DND-41 (cell line): ENCODE measurements around the gene CACNA1D.

Source experiments
- ATAC-seq: fragments of 200-7000 bp; cut with Tn5 transposase; 3 replicates; pipeline ENCODE4 v1.9.1; 2021; ENCODE audit warnings: low read depth; ENCODE audit not compliant: insufficient read depth
- DNase-seq: peaks from one replicate; pipeline ENCODE4 v3.0.0-alpha.2; 2020
- H2AFZ ChIP-seq: 2 replicates; pipeline ENCODE4 v1.6.0; 2012; ENCODE audit warnings: low read depth, low read length
- H3K27ac ChIP-seq: 2 replicates; pipeline ENCODE4 v1.5.1; 2012; ENCODE audit warnings: low read length, inconsistent platforms
- H3K27me3 ChIP-seq: fragments of 200-600 bp; sonication (generic); 2 replicates; pipeline ENCODE4 v1.6.0; 2012; ENCODE audit warnings: low read length, mild to moderate bottlenecking, inconsistent platforms; ENCODE audit not compliant: insufficient read depth, poor library complexity
- H3K36me3 ChIP-seq: 2 replicates; pipeline ENCODE4 v1.5.1; 2012; ENCODE audit warnings: low read length, inconsistent platforms; ENCODE audit not compliant: insufficient read depth
- H3K4me1 ChIP-seq: 2 replicates; pipeline ENCODE4 v1.5.1; 2012; ENCODE audit warnings: mild to moderate bottlenecking, low read length; ENCODE audit not compliant: insufficient read depth
- H3K4me2 ChIP-seq: 2 replicates; pipeline ENCODE4 v1.6.0; 2012; ENCODE audit warnings: mild to moderate bottlenecking, moderate library complexity, low read length, inconsistent platforms; ENCODE audit not compliant: insufficient read depth
- H3K4me3 ChIP-seq, 2 experiments: fragments of 200-600 bp in 1 of 2; shearing (Covaris generic) in 1 of 2; 2 replicates each; pipeline ENCODE4 v1.5.1; 2012 to 2016; ENCODE audit warnings: inconsistent platforms in 2 of 2, low read length in 2 of 2, mild to moderate bottlenecking in 2 of 2, low read depth in 1 of 2, moderate library complexity in 1 of 2
- H3K79me2 ChIP-seq: 2 replicates; pipeline ENCODE4 v1.6.0; 2012; ENCODE audit warnings: low read length, inconsistent platforms; ENCODE audit not compliant: insufficient read depth
- H3K9ac ChIP-seq: 2 replicates; pipeline ENCODE4 v1.6.0; 2012; ENCODE audit warnings: low read depth, mild to moderate bottlenecking, inconsistent platforms, low read length, moderate library complexity
- H3K9me3 ChIP-seq: 2 replicates; pipeline ENCODE4 v1.5.1; 2012; ENCODE audit warnings: low read length, moderate library complexity, mild to moderate bottlenecking, inconsistent platforms; ENCODE audit not compliant: insufficient read depth, severe bottlenecking
- H4K20me1 ChIP-seq: 2 replicates; pipeline ENCODE4 v1.6.0; 2012; ENCODE audit warnings: low read length; ENCODE audit not compliant: insufficient read depth
- CTCF ChIP-seq: IDR thresholded peaks from 2 replicates; pipeline ENCODE4 v1.5.1; 2012; ENCODE audit warnings: borderline replicate concordance, low read length, moderate library complexity, mild to moderate bottlenecking; ENCODE audit not compliant: poor library complexity, severe bottlenecking; ENCODE audit errors: extremely low read depth
- EZH2 ChIP-seq: IDR thresholded peaks from 3 replicates; pipeline ENCODE4 v1.6.1; 2012; ENCODE audit warnings: borderline replicate concordance, low read depth, mild to moderate bottlenecking, moderate library complexity, low read length, inconsistent platforms; ENCODE audit not compliant: severe bottlenecking

Gene CACNA1D

GRCh38 chr3:53624061-53624857 is 129.8 kb downstream of the CACNA1D start:
- Histone ChIP-seq H3K9me3 (no peaks in the 10 kb centered on the region), H3K4me2 (no peak overlapping the region), H3K27me3 (peaks cover 10% of the 10 kb centered on the region), H3K79me2 (no peaks in the 10 kb centered on the region), H3K9ac (no peak overlapping the region), H4K20me1 (no peaks in the 10 kb centered on the region), H3K36me3 (no peaks in the 10 kb centered on the region), H3K4me3 (no peak overlapping the region), H3K4me1 (no peaks in the 10 kb centered on the region), H2AFZ (no peak overlapping the region), H3K27ac (no peak overlapping the region)
- no peak for ATAC-seq
- no peak for DNase-seq
- no peak for TF ChIP-seq CTCF
- no peak for TF ChIP-seq EZH2

- ATAC-seq (no peak), DNase-seq (no peak)
- Histone ChIP-seq H3K27me3 (peaks cover 4% of the 10 kb centered on the region), H3K4me3 (no peak overlapping the region), H3K9me3 (no peaks in the 10 kb centered on the region), H3K9ac (no peak overlapping the region), H3K79me2 (no peaks in the 10 kb centered on the region), H3K36me3 (no peaks in the 10 kb centered on the region), H4K20me1 (no peaks in the 10 kb centered on the region), H3K4me2 (no peak overlapping the region), H3K4me1 (no peaks in the 10 kb centered on the region), H3K27ac (no peak overlapping the region), H2AFZ (no peak overlapping the region)
- TF ChIP-seq CTCF (no peak), EZH2 (no peak)
Measured at GRCh38 chr3:53626876-53627275, 132.5 kb downstream of the CACNA1D start.

GRCh38 chr3:53628536-53629401 is 134.4 kb downstream of the CACNA1D start:
- no peaks in the 10 kb centered on the region for H3K79me2 ChIP-seq
- no peaks in the 10 kb centered on the region for H4K20me1 ChIP-seq
- H3K27ac ChIP-seq, result no peak overlapping the region
- no peaks in the 10 kb centered on the region for H3K9me3 ChIP-seq
- H3K27me3 ChIP-seq, result peaks cover 4% of the 10 kb centered on the region
- H3K4me3 ChIP-seq, result no peak overlapping the region
- DNase-seq, result no peak
- ATAC-seq, result no peak
- no peak overlapping the region for H2AFZ ChIP-seq
- H3K4me2 ChIP-seq, result no peak overlapping the region
- no peaks in the 10 kb centered on the region for H3K36me3 ChIP-seq
- TF ChIP-seq EZH2 (no peak), CTCF (no peak)
- no peak overlapping the region for H3K9ac ChIP-seq
- H3K4me1 ChIP-seq, result no peaks in the 10 kb centered on the region
